ENCODE results near the gene SMS. TPM values are rescaled to one million over a fixed set of nuclear protein-coding genes. Genes with fewer than 3 reads are reported as not detected.

SMS gene
- total and polyA plus RNA-seq, 7 donors = 62.6 to 84.5 (median 65.8) TPM

GRCh38 chrX:21943460-21944135, 3.1 kb downstream of the SMS start:
- Histone ChIP-seq H3K27me3 (no peaks in the 10 kb centered on the region), H3K9me3 (no peaks in the 10 kb centered on the region), H3K27ac (peak overlapping the region in 3 of 4 donors; percentile 43 to 84 (median 53)), H3K36me3 (no peaks in the 10 kb centered on the region), H3K4me1 (peaks cover 0 to 32% (median 21%) of the 10 kb centered on the region in 4 donors), H3K4me3 (no peak overlapping the region)
- no peak for DNase-seq
- intact Hi-C loops (cut with DNase I) = loop anchor here (10.0 kb wide), 1 partner anchor 199 kb away; no protein-coding TSS in a partner anchor
- TF ChIP-seq CTCF (IDR thresholded peaks at IDR 0.05) = no peak
- no peak for TF ChIP-seq POLR2AphosphoS5 (IDR thresholded peaks at IDR 0.05)
- TF ChIP-seq POLR2A (IDR thresholded peaks at IDR 0.05) = no peak
- TF ChIP-seq EP300 (IDR thresholded peaks at IDR 0.05) = no peak
- whole genome bisulfite sequencing, 2 donors = 56 to 80% methylated on average over 11 of the region's 11 CpGs

DNA sequence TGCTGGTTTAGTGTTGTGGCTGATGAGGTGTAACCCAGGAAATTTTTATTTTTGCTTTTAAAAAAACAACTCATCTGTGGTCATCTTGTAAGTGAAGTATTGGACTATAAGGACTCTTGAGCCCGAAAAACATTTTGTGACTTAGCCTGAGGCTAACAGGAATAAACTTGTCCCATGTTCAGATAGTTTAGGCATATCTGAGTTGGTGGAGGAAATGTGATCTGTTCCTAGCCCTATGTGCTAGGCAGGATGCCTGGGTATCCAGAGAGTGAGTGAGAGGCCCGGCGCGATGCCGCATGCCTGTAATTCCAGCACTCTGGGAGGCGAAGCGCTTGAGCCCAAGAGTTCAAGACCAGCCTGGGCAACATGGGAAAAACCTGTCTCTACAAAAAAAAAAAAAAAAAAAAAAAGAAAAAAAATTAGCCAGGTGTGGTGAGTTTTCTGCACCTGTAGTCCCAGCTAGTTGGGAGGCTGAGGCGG, 3.7 kb downstream of the SMS start:
- peaks cover 0 to 38% (median 25%) of the 10 kb centered on the region in 4 donors for H3K4me1 ChIP-seq
- WGBS, 2 donors = 96 to 98% methylated on average over 8 of the region's 8 CpGs
- no peaks in the 10 kb centered on the region for H3K27me3 ChIP-seq
- H3K36me3 ChIP-seq = no peaks in the 10 kb centered on the region
- intact Hi-C loops (cut with DNase I) = loop anchor here (10.0 kb wide), 1 partner anchor 199 kb away; no protein-coding TSS in a partner anchor
- no peak overlapping the region for H3K4me3 ChIP-seq
- H3K9me3 ChIP-seq = no peaks in the 10 kb centered on the region
- TF ChIP-seq EP300 (IDR thresholded peaks at IDR 0.05) (no peak), POLR2A (IDR thresholded peaks at IDR 0.05) (no peak), POLR2AphosphoS5 (IDR thresholded peaks at IDR 0.05) (no peak), CTCF (IDR thresholded peaks at IDR 0.05) (no peak)
- H3K27ac ChIP-seq = peak overlapping the region in 3 of 4 donors; percentile 43 to 84 (median 53)
- no peak for DNase-seq

- H3K27me3 ChIP-seq = no peaks in the 10 kb centered on the region
- intact Hi-C loops (cut with DNase I) = loop anchor here (10.0 kb wide), 1 partner anchor 202 kb away; no protein-coding TSS in a partner anchor
- H3K36me3 ChIP-seq = no peaks in the 10 kb centered on the region
- H3K27ac ChIP-seq = peak overlapping the region; percentile 18 to 67 (median 51)
- DNase-seq = no peak
- 50 to 56% methylated on average over 7 of the region's 7 CpGs for whole genome bisulfite sequencing, 2 donors
- no peak for TF ChIP-seq POLR2A (IDR thresholded peaks at IDR 0.05)
- no peak for TF ChIP-seq CTCF (IDR thresholded peaks at IDR 0.05)
- TF ChIP-seq POLR2AphosphoS5 (IDR thresholded peaks at IDR 0.05) = no peak
- no peak for TF ChIP-seq EP300 (IDR thresholded peaks at IDR 0.05)
- H3K4me1 ChIP-seq = peaks cover 0 to 43% (median 30%) of the 10 kb centered on the region in 4 donors
- no peaks in the 10 kb centered on the region for H3K9me3 ChIP-seq
- H3K4me3 ChIP-seq = no peak overlapping the region
Observed at GRCh38 chrX:21946925-21947641, 6.6 kb downstream of the SMS start.

GRCh38 chrX:21947671-21948070, 7.2 kb downstream of the SMS start:
- no peak overlapping the region for H3K4me3 ChIP-seq
- TF ChIP-seq POLR2A (IDR thresholded peaks at IDR 0.05) (no peak), EP300 (IDR thresholded peaks at IDR 0.05) (no peak), CTCF (IDR thresholded peaks at IDR 0.05) (no peak), POLR2AphosphoS5 (IDR thresholded peaks at IDR 0.05) (no peak)

More at GRCh38 chrX:21947671-21948070, 7.2 kb downstream of the SMS start:
- DNase-seq = no peak
- WGBS, 2 donors = 20 to 69% methylated on average over 6 of the region's 6 CpGs
- peaks cover 0 to 39% (median 28%) of the 10 kb centered on the region in 4 donors for H3K4me1 ChIP-seq
- no peaks in the 10 kb centered on the region for H3K27me3 ChIP-seq
- intact Hi-C loops (cut with DNase I) = loop anchor here (10.0 kb wide), 1 partner anchor 203 kb away; no protein-coding TSS in a partner anchor
- H3K27ac ChIP-seq = peak overlapping the region in 3 of 4 donors; percentile 44 to 67 (median 58)
- H3K9me3 ChIP-seq = no peaks in the 10 kb centered on the region
- H3K36me3 ChIP-seq = no peaks in the 10 kb centered on the region
